22Rv1 (cell line): ENCODE data around the gene CMSS1.

ENCODE experiments used
- CTCF ChIP-seq: fragments of 450-650 bp; IDR thresholded peaks from 2 replicates; pipeline ENCODE4 v1.5.1; 2017; ENCODE audit warnings: mild to moderate bottlenecking
- ZFX ChIP-seq: fragments of 450-650 bp; IDR thresholded peaks from 2 replicates; pipeline ENCODE4 v1.6.1; 2017; ENCODE audit warnings: antibody characterized with exemption, borderline replicate concordance

- TF ChIP-seq CTCF (no peak), ZFX (no peak)
These were observed 18.2 kb upstream of the CMSS1 start for GRCh38 chr3:99799422-99799821.
